ENCODE measurements around the gene TRIM64C.
"Not testable (repeated sequence)": the region's sequence is repeated elsewhere in the genome, so short reads cannot be mapped to it uniquely, and the experiment has no call there.

Gene TRIM64C

GRCh38 chr11:49059012-49059411 is at the start of gene TRIM64C:
TRIM64C (minus strand) TSS chr11:49059112; CDS start chr11:49059112, 0 bp downstream.
- not testable (repeated sequence) for DNase-seq

- not testable (repeated sequence) for DNase-seq
These were observed 43.4 kb upstream of the TRIM64C start for GRCh38 chr11:49102356-49102755.

GRCh38 chr11:49069897-49070296 is 11.0 kb upstream of the TRIM64C start:
- not testable (repeated sequence) for DNase-seq

GRCh38 chr11:49049821-49050220 is 9.1 kb downstream of the TRIM64C start:
- not testable (repeated sequence) for DNase-seq

GRCh38 chr11:49048229-49048628 is 10.7 kb downstream of the TRIM64C start:
- not testable (repeated sequence) for DNase-seq

GRCh38 chr11:49028523-49028922 is 30.4 kb downstream of the TRIM64C start, which contains the start of gene TRIM49B:
TRIM49B (plus strand) TSS chr11:49028823; CDS start chr11:49031600, 2,777 bp downstream.
- not testable (repeated sequence) for DNase-seq
